IPS-15b (cell line): ENCODE data around the gene CHRNE.

Source experiments
- H3K27me3 ChIP-seq: one replicate; pipeline ENCODE4 v1.6.1; 2013; ENCODE audit warnings: low read length; ENCODE audit not compliant: control insufficient read depth, insufficient read depth
- H3K36me3 ChIP-seq: one replicate; pipeline ENCODE4 v1.6.1; 2013; ENCODE audit warnings: low read length; ENCODE audit not compliant: control insufficient read depth, insufficient read depth
- H3K4me1 ChIP-seq: one replicate; pipeline ENCODE4 v1.6.1; 2013; ENCODE audit warnings: mild to moderate bottlenecking, low read length; ENCODE audit not compliant: control insufficient read depth, insufficient read depth
- H3K4me3 ChIP-seq: one replicate; pipeline ENCODE4 v1.5.1; 2013; ENCODE audit warnings: low read depth, low read length
- H3K9ac ChIP-seq: one replicate; pipeline ENCODE4 v1.6.1; 2013; ENCODE audit warnings: low read depth, mild to moderate bottlenecking, low read length
- H3K9me3 ChIP-seq: one replicate; pipeline ENCODE4 v1.6.1; 2013; ENCODE audit warnings: mild to moderate bottlenecking, low read length; ENCODE audit not compliant: control insufficient read depth, insufficient read depth

The CHRNE gene

GRCh38 chr17:4856271-4856936 is 46.5 kb downstream of the CHRNE start:
- H3K27me3 ChIP-seq, result no peaks in the 10 kb centered on the region
- no peak overlapping the region for H3K4me3 ChIP-seq
- peaks cover 7% of the 10 kb centered on the region for H3K36me3 ChIP-seq
- H3K9me3 ChIP-seq, result no peaks in the 10 kb centered on the region
- peaks cover 42% of the 10 kb centered on the region for H3K4me1 ChIP-seq
- H3K9ac ChIP-seq, result no peak overlapping the region

- no peak overlapping the region for H3K4me3 ChIP-seq
- H3K36me3 ChIP-seq, result peaks cover 7% of the 10 kb centered on the region
- H3K4me1 ChIP-seq, result peaks cover 31% of the 10 kb centered on the region
- no peaks in the 10 kb centered on the region for H3K9me3 ChIP-seq
- H3K27me3 ChIP-seq, result no peaks in the 10 kb centered on the region
- peak overlapping the region; percentile 5 for H3K9ac ChIP-seq
Measured at GRCh38 chr17:4854111-4854681, 48.7 kb downstream of the CHRNE start.

- H3K4me3 ChIP-seq, result no peak overlapping the region
- H3K9me3 ChIP-seq, result no peaks in the 10 kb centered on the region
- H3K27me3 ChIP-seq, result no peaks in the 10 kb centered on the region
- H3K9ac ChIP-seq, result no peak overlapping the region
- peaks cover 7% of the 10 kb centered on the region for H3K36me3 ChIP-seq
- peaks cover 26% of the 10 kb centered on the region for H3K4me1 ChIP-seq
Measured at GRCh38 chr17:4853208-4853671, 49.7 kb downstream of the CHRNE start.

GRCh38 chr17:4852567-4853207 is 50.2 kb downstream of the CHRNE start:
- Histone ChIP-seq H3K9me3 (no peaks in the 10 kb centered on the region), H3K4me3 (no peak overlapping the region), H3K36me3 (peaks cover 7% of the 10 kb centered on the region), H3K27me3 (no peaks in the 10 kb centered on the region), H3K4me1 (peaks cover 22% of the 10 kb centered on the region), H3K9ac (no peak overlapping the region)

- Histone ChIP-seq H3K9me3 (no peaks in the 10 kb centered on the region), H3K4me3 (no peak overlapping the region), H3K4me1 (peaks cover 19% of the 10 kb centered on the region), H3K9ac (no peak overlapping the region), H3K27me3 (no peaks in the 10 kb centered on the region), H3K36me3 (peaks cover 7% of the 10 kb centered on the region)
Measured at GRCh38 chr17:4851084-4851483, 51.8 kb downstream of the CHRNE start.

- no peaks in the 10 kb centered on the region for H3K9me3 ChIP-seq
- H3K4me3 ChIP-seq, result no peak overlapping the region
- H3K27me3 ChIP-seq, result no peaks in the 10 kb centered on the region
- peaks cover 19% of the 10 kb centered on the region for H3K4me1 ChIP-seq
- H3K9ac ChIP-seq, result no peak overlapping the region
- peaks cover 7% of the 10 kb centered on the region for H3K36me3 ChIP-seq
Measured at GRCh38 chr17:4850246-4850645, 52.7 kb downstream of the CHRNE start.

GRCh38 chr17:4849011-4849536 is 53.8 kb downstream of the CHRNE start:
- H3K27me3 ChIP-seq, result no peaks in the 10 kb centered on the region
- no peak overlapping the region for H3K4me3 ChIP-seq
- H3K4me1 ChIP-seq, result peaks cover 13% of the 10 kb centered on the region
- peaks cover under 1% of the 10 kb centered on the region for H3K36me3 ChIP-seq
- no peak overlapping the region for H3K9ac ChIP-seq
- H3K9me3 ChIP-seq, result no peaks in the 10 kb centered on the region
